ENCODE results near the gene VPS41.

DNA sequence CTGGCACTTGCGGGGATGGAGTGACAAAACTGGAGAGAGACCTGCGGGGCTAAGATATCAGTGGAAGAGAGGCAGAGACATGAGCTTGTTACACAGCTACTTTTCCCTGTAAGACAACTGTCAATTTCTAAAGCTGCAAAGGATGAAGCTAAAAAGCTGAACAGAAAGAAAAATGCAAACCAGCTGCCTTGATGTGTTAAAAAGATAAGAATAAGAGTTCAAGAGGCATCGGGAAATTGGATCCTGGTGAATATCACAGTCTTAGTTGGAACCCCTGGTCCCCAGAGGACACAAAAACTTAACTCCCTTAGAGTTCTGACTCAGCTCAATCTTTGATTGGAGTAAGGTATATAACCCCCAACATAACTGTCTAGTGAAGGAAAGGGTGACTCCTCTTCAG, 38.8 kb downstream of the VPS41 start:
- TF ChIP-seq, protein P1, sequence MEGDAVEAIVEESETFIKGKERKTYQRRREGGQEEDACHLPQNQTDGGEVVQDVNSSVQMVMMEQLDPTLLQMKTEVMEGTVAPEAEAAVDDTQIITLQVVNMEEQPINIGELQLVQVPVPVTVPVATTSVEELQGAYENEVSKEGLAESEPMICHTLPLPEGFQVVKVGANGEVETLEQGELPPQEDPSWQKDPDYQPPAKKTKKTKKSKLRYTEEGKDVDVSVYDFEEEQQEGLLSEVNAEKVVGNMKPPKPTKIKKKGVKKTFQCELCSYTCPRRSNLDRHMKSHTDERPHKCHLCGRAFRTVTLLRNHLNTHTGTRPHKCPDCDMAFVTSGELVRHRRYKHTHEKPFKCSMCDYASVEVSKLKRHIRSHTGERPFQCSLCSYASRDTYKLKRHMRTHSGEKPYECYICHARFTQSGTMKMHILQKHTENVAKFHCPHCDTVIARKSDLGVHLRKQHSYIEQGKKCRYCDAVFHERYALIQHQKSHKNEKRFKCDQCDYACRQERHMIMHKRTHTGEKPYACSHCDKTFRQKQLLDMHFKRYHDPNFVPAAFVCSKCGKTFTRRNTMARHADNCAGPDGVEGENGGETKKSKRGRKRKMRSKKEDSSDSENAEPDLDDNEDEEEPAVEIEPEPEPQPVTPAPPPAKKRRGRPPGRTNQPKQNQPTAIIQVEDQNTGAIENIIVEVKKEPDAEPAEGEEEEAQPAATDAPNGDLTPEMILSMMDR (IDR thresholded peaks at IDR 0.05), result no peak
- no peak for TF ChIP-seq POLR2A (IDR thresholded peaks at IDR 0.05)
